Activated CD8-positive, alpha-beta memory T cell treated with anti-CD3 and anti-CD28 coated beads, Interleukin-2, amount 50 U/mL, for 24 hours (primary cell): ENCODE results near the gene GLUD1.
"Not testable (repeated sequence)": the region's sequence is repeated elsewhere in the genome, so short reads cannot be mapped to it uniquely, and the experiment has no call there.

Experiments used
- DNase-seq: peaks from one replicate; pipeline ENCODE4 v3.0.0-alpha.2; 2020; ENCODE audit errors: extremely low read depth

The GLUD1 gene

GRCh38 chr10:87045434-87045938 is 49.2 kb downstream of the GLUD1 start:
- no peak for DNase-seq

GRCh38 chr10:87043579-87043978 is 51.1 kb downstream of the GLUD1 start:
- not testable (repeated sequence) for DNase-seq

- DNase-seq, result no peak
Observed at GRCh38 chr10:87038786-87039185, 55.9 kb downstream of the GLUD1 start.

- no peak for DNase-seq
Observed at GRCh38 chr10:87038286-87038717, 56.3 kb downstream of the GLUD1 start.

- DNase-seq, result no peak
Observed at GRCh38 chr10:87036623-87037022, 58.0 kb downstream of the GLUD1 start.

- DNase-seq, result no peak
Observed at GRCh38 chr10:87030912-87031635, 63.6 kb downstream of the GLUD1 start.

GRCh38 chr10:87030419-87030818 is 64.2 kb downstream of the GLUD1 start:
- DNase-seq, result not testable (repeated sequence)

- DNase-seq, result not testable (repeated sequence)
Observed at GRCh38 chr10:87026747-87027508, 67.7 kb downstream of the GLUD1 start.

GRCh38 chr10:87025285-87025958 is 69.2 kb downstream of the GLUD1 start:
- not testable (repeated sequence) for DNase-seq

GRCh38 chr10:87020056-87020455 is 74.6 kb downstream of the GLUD1 start, which contains the start of gene FAM25A:
FAM25A (plus strand) TSS chr10:87020294; CDS start chr10:87020325, 31 bp downstream.
- not testable (repeated sequence) for DNase-seq

GRCh38 chr10:87019504-87019903 is 75.1 kb downstream of the GLUD1 start:
- DNase-seq, result not testable (repeated sequence)

GRCh38 chr10:87019066-87019465 is 75.6 kb downstream of the GLUD1 start:
- not testable (repeated sequence) for DNase-seq

- DNase-seq, result not testable (repeated sequence)
Observed at GRCh38 chr10:87018127-87018526, 76.5 kb downstream of the GLUD1 start.

- not testable (repeated sequence) for DNase-seq
Observed at GRCh38 chr10:87014986-87015716, 79.5 kb downstream of the GLUD1 start.

GRCh38 chr10:87013528-87013927 is 81.1 kb downstream of the GLUD1 start:
- DNase-seq, result not testable (repeated sequence)

- DNase-seq, result not testable (repeated sequence)
Observed at GRCh38 chr10:87009134-87009696, 85.4 kb downstream of the GLUD1 start.

GRCh38 chr10:87008303-87008702 is 86.3 kb downstream of the GLUD1 start:
- not testable (repeated sequence) for DNase-seq

GRCh38 chr10:87007674-87008073 is 87.0 kb downstream of the GLUD1 start:
- DNase-seq, result not testable (repeated sequence)

GRCh38 chr10:87007124-87007523 is 87.5 kb downstream of the GLUD1 start:
- DNase-seq, result not testable (repeated sequence)

- no peak for DNase-seq
Observed at GRCh38 chr10:87000491-87000890, 94.2 kb downstream of the GLUD1 start.
